ENCODE results near the gene RARG.
"Not testable (repeated sequence)": the region's sequence is repeated elsewhere in the genome, so short reads cannot be mapped to it uniquely, and the experiment has no call there.

The RARG gene

DNA sequence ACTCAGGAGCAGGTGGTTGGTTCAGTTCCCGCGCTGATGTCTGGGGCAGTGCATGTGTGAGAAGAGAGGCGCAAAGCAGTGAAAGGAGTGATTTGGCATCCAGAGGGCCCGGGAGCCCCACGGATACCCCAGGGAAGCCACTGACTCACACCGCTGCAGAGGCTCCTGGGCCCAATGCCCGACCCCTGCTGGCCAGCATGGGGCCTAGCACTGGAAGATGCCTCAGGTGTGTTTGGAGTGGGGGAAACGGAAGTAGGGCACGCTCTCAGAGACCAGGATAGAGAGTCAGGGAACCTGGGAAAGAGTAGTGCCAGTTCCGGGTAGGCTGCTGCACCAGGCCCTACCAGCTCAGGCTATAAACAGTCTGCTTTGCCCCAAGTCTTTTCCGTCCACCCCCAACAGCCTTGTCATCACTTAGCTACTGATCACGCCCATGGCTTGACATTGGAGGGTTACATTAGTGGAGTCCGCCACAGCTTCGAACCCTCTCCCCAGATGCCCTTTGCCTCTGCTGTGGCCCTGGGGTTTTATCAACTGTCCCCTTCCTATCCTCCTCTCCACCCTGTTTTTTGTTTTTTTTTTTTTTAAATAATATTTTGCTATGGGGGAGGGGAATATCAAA, 41.8 kb downstream of the RARG start:
- DNase-seq = peak; percentile 53

GRCh38 chr12:53187145-53187899, 44.7 kb downstream of the RARG start:
- DNase-seq = no peak

DNA sequence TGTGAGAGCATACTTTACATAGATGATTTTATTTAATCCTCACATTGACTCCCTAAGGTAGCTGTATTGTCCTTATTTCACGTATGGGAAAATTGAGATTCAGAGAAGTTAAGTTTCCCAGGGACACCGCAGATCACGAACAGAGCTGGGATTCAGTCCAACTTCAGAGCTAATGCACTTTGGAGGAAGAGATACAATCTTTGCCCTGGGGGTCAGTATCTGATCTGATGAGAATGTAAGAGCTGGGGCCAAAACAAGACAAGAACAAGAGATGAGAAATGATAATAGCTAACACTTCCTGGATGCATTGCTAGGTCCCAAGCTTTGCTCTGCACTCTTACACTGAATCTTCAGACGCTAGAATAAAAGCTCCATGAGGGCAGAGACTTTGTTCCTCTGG, 45.3 kb downstream of the RARG start:
- DNase-seq = no peak

- DNase-seq = no peak
Observed at GRCh38 chr12:53185582-53186153, 46.3 kb downstream of the RARG start.

GRCh38 chr12:53184828-53185227, 47.2 kb downstream of the RARG start:
- DNase-seq = no peak

- no peak for DNase-seq
Observed at GRCh38 chr12:53182903-53183302, 49.1 kb downstream of the RARG start.

DNA sequence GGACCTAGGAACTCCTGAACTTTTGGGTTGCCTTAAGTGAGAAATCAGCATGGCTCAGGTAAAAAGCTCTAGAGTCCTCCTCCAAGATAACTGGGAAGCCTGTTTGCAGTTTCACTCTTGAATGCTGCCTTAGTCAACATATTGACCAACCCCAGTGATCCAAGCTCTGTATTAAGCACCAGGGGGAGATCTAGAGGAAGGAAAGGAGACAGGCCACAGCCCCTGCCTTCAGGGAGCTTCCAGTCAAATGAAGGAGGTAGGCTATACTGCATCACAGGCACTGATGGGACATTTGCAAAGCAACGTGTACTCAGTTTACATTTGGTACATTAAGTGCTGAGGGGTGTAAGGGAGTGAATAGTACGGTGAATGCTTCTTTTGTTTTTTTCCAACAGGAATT, 50.1 kb downstream of the RARG start:
- DNase-seq = no peak

- DNase-seq = peak; percentile 74 to 77
Observed at GRCh38 chr12:53180931-53181645, 50.9 kb downstream of the RARG start.

- peak; percentile 97 to 98 for DNase-seq
Observed at GRCh38 chr12:53180220-53180930, 51.6 kb downstream of the RARG start, which contains the start of the genes CSAD and ZNF740. Gene CSAD, minus strand, starts transcription at chr12:53180925. Its CDS starts 7,455 bp downstream, at chr12:53173470. Gene ZNF740, plus strand, starts transcription at chr12:53180722. Its CDS starts 1,262 bp downstream, at chr12:53181984.

DNA sequence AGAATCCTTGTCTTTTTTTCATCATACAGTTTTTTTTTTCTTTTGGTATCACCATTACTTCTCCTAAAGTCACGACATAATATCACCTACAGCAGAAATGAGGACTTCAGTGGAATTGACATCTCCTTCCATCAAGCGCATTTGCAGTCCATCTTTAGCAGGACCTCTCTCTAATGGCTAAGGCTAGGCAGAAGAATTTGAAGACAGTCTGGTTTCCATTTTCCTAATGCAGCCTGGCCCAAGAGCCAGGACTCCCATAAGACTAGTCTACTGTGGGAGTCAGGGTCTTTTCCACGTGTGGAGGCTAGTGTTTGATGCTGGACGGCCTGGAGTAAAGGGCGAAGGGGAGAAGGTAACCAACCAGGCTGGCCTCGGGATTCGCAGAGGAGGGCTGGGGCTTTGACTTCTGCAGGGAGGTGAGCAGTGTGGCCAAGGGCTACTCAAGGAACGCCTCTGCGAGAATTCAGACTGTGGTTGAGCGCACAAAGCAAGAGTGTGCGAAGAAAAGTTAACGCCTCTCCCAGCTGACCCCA, 52.3 kb downstream of the RARG start:
- no peak for DNase-seq

- DNase-seq = not testable (repeated sequence)
Observed at GRCh38 chr12:53178803-53179202, 53.2 kb downstream of the RARG start.

- DNase-seq = not testable (repeated sequence)
Observed at GRCh38 chr12:53177447-53177846, 54.6 kb downstream of the RARG start.

DNA sequence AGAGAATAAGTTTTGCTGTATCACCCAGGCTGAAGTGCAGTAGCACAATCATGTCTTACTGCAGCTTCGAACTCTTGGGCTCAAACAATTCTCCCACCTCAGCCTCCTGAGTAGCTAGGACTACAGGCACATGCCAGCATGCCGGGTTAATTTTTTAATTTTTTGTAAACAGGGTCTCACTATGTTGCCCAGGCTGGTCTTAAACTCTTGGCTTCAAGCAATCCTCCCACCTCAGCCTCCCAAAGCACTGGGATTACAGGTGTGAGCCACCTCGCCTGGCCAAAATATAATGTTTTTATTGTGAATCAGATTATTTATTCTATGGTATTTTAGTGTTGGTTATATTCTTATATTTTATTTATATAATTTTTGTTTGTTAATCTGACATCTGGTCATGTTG, 55.3 kb downstream of the RARG start:
- DNase-seq = no peak

GRCh38 chr12:53174881-53175491, 57.0 kb downstream of the RARG start:
- no peak for DNase-seq

- no peak for DNase-seq
Observed at GRCh38 chr12:53173085-53173715, 58.8 kb downstream of the RARG start.

DNA sequence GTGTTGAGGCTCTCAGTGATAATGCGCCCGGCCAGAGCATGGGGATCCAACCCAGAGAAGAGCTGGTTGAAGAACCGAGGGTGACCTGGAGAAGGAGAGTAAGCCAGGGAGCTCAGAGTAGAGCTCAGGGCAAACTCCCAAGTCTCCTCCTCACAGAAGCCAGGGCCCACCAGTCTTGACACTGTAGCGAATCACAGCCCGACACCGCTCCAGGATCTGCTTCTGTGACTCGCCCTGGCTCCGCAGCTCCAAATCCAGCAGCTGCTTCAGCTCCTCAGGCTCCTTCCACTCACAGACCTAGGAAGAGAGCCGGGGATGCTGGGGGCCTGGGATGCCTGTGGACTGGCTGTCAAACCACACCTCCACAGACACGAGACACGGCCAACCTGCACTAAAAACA, 59.7 kb downstream of the RARG start:
- DNase-seq = no peak

- DNase-seq = no peak
Observed at GRCh38 chr12:53171725-53172329, 60.2 kb downstream of the RARG start.

- DNase-seq = no peak
Observed at GRCh38 chr12:53170876-53171724, 60.9 kb downstream of the RARG start.

DNA sequence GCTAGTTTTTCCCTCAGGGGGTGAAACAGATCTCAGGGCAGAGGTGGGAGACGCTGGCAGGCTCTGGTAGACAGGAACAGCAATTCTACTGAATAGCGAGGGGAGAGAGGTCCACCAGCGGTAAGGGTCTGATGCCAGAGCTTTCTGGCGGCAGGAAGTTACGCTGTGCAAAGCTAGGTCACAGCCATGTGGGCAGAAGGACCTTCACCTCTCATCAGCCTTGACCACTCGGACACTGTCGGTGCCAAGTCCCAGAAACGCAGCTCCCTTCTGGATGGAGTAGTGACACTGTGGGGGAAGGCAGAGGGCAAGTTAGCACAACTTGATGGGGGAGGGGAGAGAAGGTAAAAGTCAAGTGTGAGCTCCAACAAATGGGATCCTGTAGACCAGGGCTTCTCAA, 61.8 kb downstream of the RARG start:
- no peak for DNase-seq

DNA sequence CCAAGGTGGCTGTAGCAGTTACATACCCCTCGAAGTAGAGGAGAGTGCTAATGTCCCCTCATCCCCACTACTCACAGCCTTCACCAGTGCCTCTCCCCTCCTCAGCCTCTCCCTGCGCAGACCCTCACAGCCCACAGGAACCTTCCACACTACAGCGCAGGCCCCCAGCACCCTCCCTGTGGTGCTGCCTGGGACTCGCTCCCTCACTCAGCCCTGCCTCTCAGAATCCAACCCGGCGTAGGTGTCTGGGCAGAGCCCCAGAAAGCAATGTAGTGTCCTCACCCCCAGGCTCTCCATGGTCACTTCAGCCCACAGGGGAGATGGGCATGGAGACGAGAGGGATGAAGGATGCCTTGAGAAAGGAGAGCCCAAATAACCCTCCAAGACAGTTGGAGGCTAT, 62.4 kb downstream of the RARG start:
- DNase-seq = no peak
